ENCODE data around the gene GPR132.

GPR132 gene

GRCh38 chr14:105019861-105020814, 45.1 kb downstream of the GPR132 start:
- H3K9me3 ChIP-seq (ENCODE audit: control insufficient read depth, low read length) = no peaks in the 10 kb centered on the region
- H3K79me2 ChIP-seq = peaks cover 18% of the 10 kb centered on the region
- no peaks in the 10 kb centered on the region for H3K4me1 ChIP-seq
- H3K27me3 ChIP-seq (ENCODE audit: control insufficient read depth, insufficient read depth, low read length) = no peaks in the 10 kb centered on the region
- peak overlapping the region; percentile 84 for H3K4me2 ChIP-seq (ENCODE audit: low read length)
- H3K36me3 ChIP-seq (ENCODE audit: control insufficient read depth, insufficient read depth, low read length) = no peaks in the 10 kb centered on the region
- no peak overlapping the region for H3K27ac ChIP-seq
- peak overlapping the region; percentile 77 for H2AFZ ChIP-seq
- no peak for TF ChIP-seq CTCF (IDR thresholded peaks at IDR 0.05)
- no peak overlapping the region for H3K9ac ChIP-seq
- H3K4me3 ChIP-seq (ENCODE audit: low read depth, low read length) = peak overlapping the region; percentile 59

- Histone ChIP-seq H3K4me3 (ENCODE audit: low read depth, low read length) (no peak overlapping the region), H2AFZ (no peak overlapping the region), H3K9ac (no peak overlapping the region), H3K4me1 (no peaks in the 10 kb centered on the region), H3K9me3 (ENCODE audit: control insufficient read depth, low read length) (no peaks in the 10 kb centered on the region), H3K27me3 (ENCODE audit: control insufficient read depth, insufficient read depth, low read length) (no peaks in the 10 kb centered on the region), H3K27ac (no peak overlapping the region), H3K36me3 (ENCODE audit: control insufficient read depth, insufficient read depth, low read length) (no peaks in the 10 kb centered on the region), H3K4me2 (ENCODE audit: low read length) (no peak overlapping the region), H3K79me2 (peaks cover 18% of the 10 kb centered on the region)
- TF ChIP-seq CTCF (IDR thresholded peaks at IDR 0.05) = no peak
These were observed 46.8 kb downstream of the GPR132 start for GRCh38 chr14:105018414-105018813.

- TF ChIP-seq CTCF (IDR thresholded peaks at IDR 0.05) = no peak
- Histone ChIP-seq H3K27ac (no peak overlapping the region), H3K27me3 (ENCODE audit: control insufficient read depth, insufficient read depth, low read length) (no peaks in the 10 kb centered on the region), H2AFZ (no peak overlapping the region), H3K9me3 (ENCODE audit: control insufficient read depth, low read length) (no peaks in the 10 kb centered on the region), H3K4me1 (no peaks in the 10 kb centered on the region), H3K4me3 (ENCODE audit: low read depth, low read length) (no peak overlapping the region), H3K4me2 (ENCODE audit: low read length) (no peak overlapping the region), H3K36me3 (ENCODE audit: control insufficient read depth, insufficient read depth, low read length) (no peaks in the 10 kb centered on the region), H3K9ac (no peak overlapping the region), H3K79me2 (peaks cover 18% of the 10 kb centered on the region)
These were observed 49.3 kb downstream of the GPR132 start for GRCh38 chr14:105015905-105016304.

GRCh38 chr14:105015242-105015641, 50.0 kb downstream of the GPR132 start:
- TF ChIP-seq CTCF (IDR thresholded peaks at IDR 0.05) = no peak
- no peak overlapping the region for H3K27ac ChIP-seq

More at GRCh38 chr14:105015242-105015641, 50.0 kb downstream of the GPR132 start:
- Histone ChIP-seq H3K79me2 (peaks cover 17% of the 10 kb centered on the region), H2AFZ (no peak overlapping the region), H3K9ac (no peak overlapping the region), H3K4me1 (no peaks in the 10 kb centered on the region), H3K27me3 (ENCODE audit: control insufficient read depth, insufficient read depth, low read length) (no peaks in the 10 kb centered on the region), H3K4me3 (ENCODE audit: low read depth, low read length) (no peak overlapping the region), H3K4me2 (ENCODE audit: low read length) (no peak overlapping the region), H3K36me3 (ENCODE audit: control insufficient read depth, insufficient read depth, low read length) (no peaks in the 10 kb centered on the region), H3K9me3 (ENCODE audit: control insufficient read depth, low read length) (no peaks in the 10 kb centered on the region)
